HCT116 (cell line): ENCODE measurements around the gene HAO2. TPM values are rescaled to one million over a fixed set of nuclear protein-coding genes. Genes with fewer than 3 reads are reported as not detected.

Experiments used
- ATAC-seq: fragments of 200-7000 bp; cut with Tn5 transposase; 2 replicates; pipeline ENCODE4 v1.9.1; 2020; ENCODE audit warnings: mild to moderate bottlenecking, moderate library complexity
- BruUV-seq: library from RNA; stranded (reverse); fragments of 400-500 nt; replicated peaks from 2 replicates; lab custom pipeline; 2021; lab: Mats Ljungman, UMichigan
- CTCF ChIA-PET: fragments of 300-600 bp; sonication (Branson Sonifier 250); formaldehyde crosslinking; loops from one replicate; lab custom pipeline; 2021; ENCODE audit warnings: antibody characterized with exemption; lab: Charles Lee
- POLR2A ChIA-PET: fragments of 300-600, 350-600 bp; sonication (Branson Sonifier 250); formaldehyde crosslinking; loops from one replicate; lab custom pipeline; 2021; ENCODE audit warnings: antibody characterized with exemption; lab: Charles Lee
- RAD21 ChIA-PET, 2 experiments: fragments of 300-600 bp; sonication (Branson Sonifier 250); formaldehyde crosslinking; loops; one replicate each; lab custom pipeline; 2023; ENCODE audit warnings: low total read pairs in 2 of 2; ENCODE audit not compliant: uncharacterized antibody in 2 of 2, unreplicated experiment in 2 of 2, low non-redundant PET in 1 of 2; lab: Charles Lee
- DNase-seq: peaks from one replicate; pipeline ENCODE4 v3.0.0-alpha.2; 2010; ENCODE audit warnings: low read depth, low spot score
- H2AFZ ChIP-seq: fragments of 200-600 bp; shearing (Covaris generic), sonication (generic); 2 replicates; pipeline ENCODE4 v1.6.1; 2017; ENCODE audit warnings: low read depth, mixed run types, mixed read lengths, antibody characterized with exemption, low read length; ENCODE audit not compliant: poor library complexity, severe bottlenecking
- H3K27ac ChIP-seq: 2 replicates; pipeline ENCODE4 v1.5.1; 2012; ENCODE audit warnings: low read depth, low read length
- H3K27me3 ChIP-seq: fragments of 200-600 bp; sonication (generic); 2 replicates; pipeline ENCODE4 v1.6.1; 2016; ENCODE audit warnings: mixed run types, low read length, mixed read lengths; ENCODE audit not compliant: insufficient read depth
- H3K36me3 ChIP-seq, 2 experiments: fragments of 200-500 bp in 1 of 2; fragments of 200-600 bp in 1 of 2; sonication (Bioruptor generic) in 1 of 2; sonication (generic) in 1 of 2; 2 replicates each; pipeline versions ENCODE4 v1.5.1 to v1.6.1; 2014 to 2016; ENCODE audit warnings: low read length in 2 of 2, inconsistent platforms in 1 of 2, mixed read lengths in 1 of 2, mixed run types in 1 of 2; ENCODE audit not compliant: insufficient read depth in 2 of 2, control insufficient read depth in 1 of 2
- H3K4me1 ChIP-seq, 2 experiments: fragments of 200-600 bp in 1 of 2; sonication (generic) in 1 of 2; 2 replicates each; pipeline versions ENCODE4 v1.5.1 to v1.6.1; 2012 to 2017; ENCODE audit warnings: low read length in 2 of 2, inconsistent platforms in 1 of 2, mild to moderate bottlenecking in 1 of 2, mixed read lengths in 1 of 2, mixed run types in 1 of 2, moderate library complexity in 1 of 2; ENCODE audit not compliant: insufficient read depth in 2 of 2, control insufficient read depth in 1 of 2
- H3K4me2 ChIP-seq: fragments of 200-600 bp; sonication (generic); 2 replicates; pipeline ENCODE4 v1.6.1; 2017; ENCODE audit warnings: mixed run types, low read length, mixed read lengths
- H3K4me3 ChIP-seq, 2 experiments: fragments of 200-600 bp in 1 of 2; sonication (generic) in 1 of 2; replicated peaks in 1 of 2; 2 replicates each; pipeline ENCODE4 v1.5.1; 2011 to 2016; ENCODE audit warnings: low read length in 2 of 2, control low read depth in 1 of 2, low read depth in 1 of 2, mild to moderate bottlenecking in 1 of 2, mixed read lengths in 1 of 2, mixed run types in 1 of 2
- H3K79me2 ChIP-seq: fragments of 200-600 bp; sonication (generic); 2 replicates; pipeline ENCODE4 v1.6.1; 2017; ENCODE audit warnings: mild to moderate bottlenecking, mixed run types, low read length, moderate library complexity, mixed read lengths; ENCODE audit not compliant: insufficient read depth
- H3K9ac ChIP-seq: fragments of 200-600 bp; sonication (generic); 2 replicates; pipeline ENCODE4 v1.6.1; 2016; ENCODE audit warnings: low read length, mixed read lengths
- H3K9me2 ChIP-seq: fragments of 200-600 bp; sonication (generic), shearing (Covaris generic); 2 replicates; pipeline ENCODE4 v1.6.1; 2017; ENCODE audit warnings: mixed run types, mild to moderate bottlenecking, moderate library complexity; ENCODE audit not compliant: insufficient read depth
- H3K9me3 ChIP-seq, 2 experiments: fragments of 200-500 bp in 1 of 2; fragments of 200-600 bp in 1 of 2; sonication (Bioruptor generic) in 1 of 2; sonication (generic) in 1 of 2; 2 replicates each; pipeline ENCODE4 v1.6.1; 2014 to 2017; ENCODE audit warnings: low read length in 2 of 2, mixed read lengths in 2 of 2, inconsistent platforms in 1 of 2, low read depth in 1 of 2, mild to moderate bottlenecking in 1 of 2, mixed run types in 1 of 2, moderate library complexity in 1 of 2; ENCODE audit not compliant: control insufficient read depth in 1 of 2, insufficient read depth in 1 of 2
- H4K20me1 ChIP-seq: fragments of 200-600 bp; sonication (generic), shearing (Covaris generic); 2 replicates; pipeline ENCODE4 v1.6.1; 2017; ENCODE audit warnings: mixed run types, mild to moderate bottlenecking, moderate library complexity; ENCODE audit not compliant: insufficient read depth
- CTCF ChIP-seq, 3 experiments: fragments of 200-600 bp in 1 of 3; sonication (generic) in 1 of 3; IDR thresholded peaks in 2 of 3; conservative IDR thresholded peaks in 1 of 3; 2 replicates each; pipeline ENCODE4 v1.5.1; 2012 to 2017; ENCODE audit warnings: low read depth in 2 of 3, low read length in 2 of 3, antibody characterized with exemption in 1 of 3, borderline replicate concordance in 1 of 3, control low read depth in 1 of 3, mild to moderate bottlenecking in 1 of 3, mixed read lengths in 1 of 3, mixed run types in 1 of 3, moderate library complexity in 1 of 3; ENCODE audit not compliant: insufficient read depth in 1 of 3
- EGR1 ChIP-seq: IDR thresholded peaks from 2 replicates; pipeline ENCODE4 v1.6.1; 2012; ENCODE audit warnings: low read depth
- ELF1 ChIP-seq: IDR thresholded peaks from 2 replicates; pipeline ENCODE4 v1.6.1; 2012; ENCODE audit warnings: low read depth, borderline replicate concordance
- EZH2 ChIP-seq: fragments of 200-600 bp; sonication (generic); IDR thresholded peaks from 2 replicates; pipeline ENCODE4 v1.6.1; 2017; ENCODE audit warnings: antibody characterized with exemption, mixed run types
- FOSL1 ChIP-seq: IDR thresholded peaks from 2 replicates; pipeline ENCODE4 v1.6.1; 2012; ENCODE audit warnings: low read depth
- RAD21 ChIP-seq: IDR thresholded peaks from 2 replicates; pipeline ENCODE4 v1.6.1; 2012; ENCODE audit warnings: low read depth, mild to moderate bottlenecking
- REST ChIP-seq: IDR thresholded peaks from 2 replicates; pipeline ENCODE4 v1.6.1; 2012; ENCODE audit warnings: low read depth
- SP1 ChIP-seq: IDR thresholded peaks from 2 replicates; pipeline ENCODE4 v1.6.1; 2012; ENCODE audit warnings: low read depth
- TCF7L2 ChIP-seq: IDR thresholded peaks from 2 replicates; pipeline ENCODE4 v1.7.0; 2011; ENCODE audit warnings: borderline replicate concordance, inconsistent platforms; ENCODE audit not compliant: insufficient read depth, insufficient read length; ENCODE audit errors: extremely low read depth
- YY1 ChIP-seq: IDR thresholded peaks from 2 replicates; pipeline ENCODE4 v1.6.1; 2011; ENCODE audit warnings: low read length, low read depth, moderate library complexity, mild to moderate bottlenecking; ENCODE audit not compliant: insufficient replicate concordance; ENCODE audit errors: extremely low read depth
- intact Hi-C: fragments of 100-400 bp; cut with micrococcal nuclease; formaldehyde crosslinking; loops from 2 replicates; pipeline ENCODE4 v1.10.0; 2022
- total RNA-seq: library from RNA; stranded (reverse); gene quantifications from one replicate; pipeline ENCODE4 v1.2.1, GENCODE V29; 2021; ENCODE audit not compliant: unreplicated experiment

Gene HAO2
- total RNA-seq, 1 experiment from 2014 or later = not detected

- ChIA-PET POLR2A (no interaction called here), RAD21 (no interaction called here), CTCF (no interaction called here)
- intact Hi-C loops = no loop called here
- no peak overlapping the region for H3K27ac ChIP-seq
- DNase-seq (no peak), ATAC-seq (no peak)
- no peak overlapping the region for H3K4me3 ChIP-seq
- no peaks in the 10 kb centered on the region; the same call in 1 of the 2 replicates for H3K27me3 ChIP-seq
- no peak overlapping the region for H2AFZ ChIP-seq
- no peaks in the 10 kb centered on the region for H4K20me1 ChIP-seq
- H3K9ac ChIP-seq = no peak overlapping the region
- no TSS peak for BruUV-seq
- no peaks in the 10 kb centered on the region for H3K36me3 ChIP-seq
- H3K4me1 ChIP-seq = no peaks in the 10 kb centered on the region
- H3K4me2 ChIP-seq = no peak overlapping the region
- TF ChIP-seq FOSL1 (no peak), YY1 (no peak)
- H3K79me2 ChIP-seq = no peaks in the 10 kb centered on the region
- H3K9me3 ChIP-seq = no peaks in the 10 kb centered on the region
- H3K9me2 ChIP-seq = no peaks in the 10 kb centered on the region
Measured at GRCh38 chr1:119419109-119419508, 50.5 kb downstream of the HAO2 start.

- ATAC-seq = peak; percentile 44; the same call in 1 of the 2 replicates
- Histone ChIP-seq H3K4me1 (no peaks in the 10 kb centered on the region), H3K79me2 (no peaks in the 10 kb centered on the region), H3K9ac (no peak overlapping the region), H3K4me3 (no peak overlapping the region), H2AFZ (no peak overlapping the region), H3K4me2 (no peak overlapping the region), H3K27me3 (no peaks in the 10 kb centered on the region), H3K27ac (no peak overlapping the region), H4K20me1 (no peaks in the 10 kb centered on the region), H3K9me2 (no peaks in the 10 kb centered on the region), H3K9me3 (no peaks in the 10 kb centered on the region), H3K36me3 (no peaks in the 10 kb centered on the region)
- no peak for DNase-seq
- no TSS peak for BruUV-seq
- TF ChIP-seq REST = no peak
- no peak for TF ChIP-seq EZH2
- no peak for TF ChIP-seq TCF7L2
- TF ChIP-seq CTCF (IDR thresholded peaks at IDR 0.05 in 2 of 3, conservative IDR thresholded peaks at IDR 0.05 in 1 of 3; ENCODE audit: borderline replicate concordance in 1 of 3, insufficient read depth in 1 of 3, low read depth in 2 of 3, low read length in 2 of 3) = no peak
- TF ChIP-seq RAD21 = no peak
- no peak for TF ChIP-seq SP1
- no peak for TF ChIP-seq ELF1
- TF ChIP-seq EGR1 = no peak
- ChIA-PET POLR2A (no interaction called here), CTCF (no interaction called here), RAD21 (no interaction called here)
- intact Hi-C loops = no loop called here
Measured at GRCh38 chr1:119420638-119421037, 52.1 kb downstream of the HAO2 start.
